PC-9 (cell line): ENCODE data around the gene RABGGTA. TPM values are rescaled to one million over a fixed set of nuclear protein-coding genes. Genes with fewer than 3 reads are reported as not detected.

Experiments
- BruUV-seq: library from RNA; stranded (reverse); fragments of 400-500 nt; replicated peaks from 2 replicates; lab custom pipeline; 2021; lab: Mats Ljungman, UMichigan
- CTCF ChIA-PET: fragments of 300-600 bp; sonication (Branson Sonifier 250); formaldehyde crosslinking; loops from one replicate; lab custom pipeline; 2022; ENCODE audit warnings: antibody characterized with exemption; lab: Charles Lee
- POLR2A ChIA-PET: fragments of 300-600 bp; sonication (Branson Sonifier 250); formaldehyde crosslinking; loops from one replicate; lab custom pipeline; 2022; ENCODE audit warnings: antibody characterized with exemption; ENCODE audit not compliant: unreplicated experiment; lab: Charles Lee
- DNase-seq, 2 experiments: peaks; one replicate each; pipeline versions ENCODE4 v3.0.0 to v3.0.0-alpha.2; 2015 to 2022; ENCODE audit warnings: mixed read lengths in 1 of 2
- H2AFZ ChIP-seq: fragments of 200-600 bp; sonication (generic); 2 replicates; pipeline ENCODE4 v1.8.1; 2017; ENCODE audit warnings: antibody characterized with exemption
- H3F3A ChIP-seq: fragments of 200-600 bp; sonication (generic); 2 replicates; pipeline ENCODE4 v1.8.1; 2017; ENCODE audit warnings: antibody characterized with exemption, mild to moderate bottlenecking, low read depth; ENCODE audit not compliant: insufficient read depth
- H3K27ac ChIP-seq: fragments of 200-600 bp; sonication (generic); 2 replicates; pipeline ENCODE4 v1.6.1; 2016; ENCODE audit warnings: mixed run types
- H3K27me3 ChIP-seq: fragments of 200-600 bp; sonication (generic); 2 replicates; pipeline ENCODE4 v1.6.1; 2016; ENCODE audit warnings: low read depth, mixed run types; ENCODE audit not compliant: insufficient read depth
- H3K36me3 ChIP-seq: fragments of 200-600 bp; sonication (generic); 2 replicates; pipeline ENCODE4 v1.6.1; 2016; ENCODE audit warnings: low read depth, mixed run types
- H3K4me1 ChIP-seq: fragments of 200-600 bp; sonication (generic); replicated peaks from 2 replicates; pipeline ENCODE4 v1.6.1; 2016; ENCODE audit warnings: mixed run types; ENCODE audit not compliant: insufficient read depth
- H3K4me2 ChIP-seq: fragments of 200-600 bp; sonication (generic); 2 replicates; pipeline ENCODE4 v1.6.1; 2017; ENCODE audit warnings: mixed run types
- H3K4me3 ChIP-seq: fragments of 200-600 bp; sonication (generic); 2 replicates; pipeline ENCODE4 v1.6.1; 2016; ENCODE audit warnings: mixed run types
- H3K79me2 ChIP-seq: fragments of 200-600 bp; sonication (generic); 2 replicates; pipeline ENCODE4 v1.6.1; 2017; ENCODE audit warnings: low read depth, mixed run types
- H3K9me2 ChIP-seq: fragments of 200-600 bp; sonication (generic); 2 replicates; pipeline ENCODE4 v1.8.1; 2017; ENCODE audit warnings: mild to moderate bottlenecking; ENCODE audit not compliant: insufficient read depth
- H3K9me3 ChIP-seq: fragments of 200-600 bp; sonication (generic); 2 replicates; pipeline ENCODE4 v1.8.1; 2016; ENCODE audit warnings: low read depth; ENCODE audit not compliant: insufficient read depth
- H4K20me1 ChIP-seq: fragments of 200-600 bp; sonication (generic); 2 replicates; pipeline ENCODE4 v1.8.1; 2017; ENCODE audit not compliant: insufficient read depth
- EZH2 ChIP-seq: fragments of 200-600 bp; sonication (generic); IDR thresholded peaks from 2 replicates; pipeline ENCODE4 v1.8.0; 2017; ENCODE audit warnings: antibody characterized with exemption, low read depth
- intact Hi-C: fragments of 100-400 bp; cut with micrococcal nuclease; formaldehyde crosslinking; loops from one replicate; pipeline ENCODE4 v1.10.0; 2022; ENCODE audit not compliant: unreplicated experiment
- total RNA-seq: library from RNA; stranded (reverse); gene quantifications from 2 replicates; pipeline ENCODE4 v1.2.3, GENCODE V29; 2021
- TF ChIP-seq, protein P1 (sequence below): fragments of 200-600 bp; sonication (generic); conservative IDR thresholded peaks from 2 replicates; pipeline ENCODE4 v1.6.1; 2017; ENCODE audit warnings: mixed run types, antibody characterized with exemption, mild to moderate bottlenecking, moderate library complexity

Gene RABGGTA
- total RNA-seq, 1 experiment from 2014 or later, result 25.2 TPM

DNA sequence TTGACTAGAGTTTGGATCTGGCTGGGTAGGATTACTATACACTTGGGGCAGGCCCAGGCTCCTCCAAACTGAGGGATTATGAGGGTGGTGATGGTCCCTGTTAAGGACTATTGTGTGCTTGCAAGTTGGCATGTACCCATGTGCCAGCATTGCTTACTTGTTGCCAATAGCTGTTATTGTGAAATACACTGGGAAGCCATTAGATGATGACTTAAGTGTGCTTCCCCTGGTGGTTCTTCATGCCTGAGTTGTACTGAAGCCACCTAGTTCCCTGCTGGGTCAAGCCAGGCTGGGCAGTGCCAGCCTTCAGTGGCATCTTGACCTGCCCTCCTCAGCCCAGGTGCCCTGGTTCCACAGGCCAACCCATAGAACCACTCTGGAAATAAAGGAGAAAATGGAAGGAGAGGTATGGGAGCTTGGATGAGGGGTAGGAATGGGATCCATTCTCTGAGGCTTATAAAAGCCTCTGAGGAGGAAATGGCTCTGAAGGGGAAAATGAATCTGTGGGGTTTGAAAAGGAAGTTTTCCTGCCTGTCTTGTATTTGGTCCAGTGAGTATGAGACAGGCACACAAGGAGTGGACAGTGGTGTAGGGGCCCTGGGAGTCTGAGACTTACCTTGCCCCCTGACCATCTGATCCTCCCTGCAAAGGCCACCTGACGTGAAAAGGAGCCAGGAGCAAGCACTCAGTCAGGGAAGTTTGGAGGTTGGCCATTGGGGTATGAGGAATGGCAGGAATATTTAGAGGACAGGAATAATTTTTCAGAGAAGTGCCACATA, 40.6 kb upstream of the RABGGTA start:
- no TSS peak for BruUV-seq
- CTCF ChIA-PET, result no interaction called here

DNA sequence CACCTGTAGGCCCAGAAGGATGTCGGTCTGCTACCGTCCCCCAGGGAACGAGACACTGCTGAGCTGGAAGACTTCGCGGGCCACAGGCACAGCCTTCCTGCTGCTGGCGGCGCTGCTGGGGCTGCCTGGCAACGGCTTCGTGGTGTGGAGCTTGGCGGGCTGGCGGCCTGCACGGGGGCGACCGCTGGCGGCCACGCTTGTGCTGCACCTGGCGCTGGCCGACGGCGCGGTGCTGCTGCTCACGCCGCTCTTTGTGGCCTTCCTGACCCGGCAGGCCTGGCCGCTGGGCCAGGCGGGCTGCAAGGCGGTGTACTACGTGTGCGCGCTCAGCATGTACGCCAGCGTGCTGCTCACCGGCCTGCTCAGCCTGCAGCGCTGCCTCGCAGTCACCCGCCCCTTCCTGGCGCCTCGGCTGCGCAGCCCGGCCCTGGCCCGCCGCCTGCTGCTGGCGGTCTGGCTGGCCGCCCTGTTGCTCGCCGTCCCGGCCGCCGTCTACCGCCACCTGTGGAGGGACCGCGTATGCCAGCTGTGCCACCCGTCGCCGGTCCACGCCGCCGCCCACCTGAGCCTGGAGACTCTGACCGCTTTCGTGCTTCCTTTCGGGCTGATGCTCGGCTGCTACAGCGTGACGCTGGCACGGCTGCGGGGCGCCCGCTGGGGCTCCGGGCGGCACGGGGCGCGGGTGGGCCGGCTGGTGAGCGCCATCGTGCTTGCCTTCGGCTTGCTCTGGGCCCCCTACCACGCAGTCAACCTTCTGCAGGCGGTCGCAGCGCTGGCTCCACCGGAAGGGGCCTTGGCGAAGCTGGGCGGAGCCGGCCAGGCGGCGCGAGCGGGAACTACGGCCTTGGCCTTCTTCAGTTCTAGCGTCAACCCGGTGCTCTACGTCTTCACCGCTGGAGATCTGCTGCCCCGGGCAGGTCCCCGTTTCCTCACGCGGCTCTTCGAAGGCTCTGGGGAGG, 39.5 kb upstream of the RABGGTA start, which contains the start of gene LTB4R:
TSS of gene LTB4R (plus strand) at position 857 of the 959 bp plus-strand sequence. CDS start 4,150 bp downstream, outside the sequence.
- no peak within 1 kb of the TSS for H3K4me2 ChIP-seq
- H3K27me3 ChIP-seq, result no peaks in the 10 kb centered on the region
- H4K20me1 ChIP-seq, result no peaks in the 10 kb centered on the region
- no peaks in the 10 kb centered on the region for H3K9me3 ChIP-seq
- no peaks in the 10 kb centered on the region for H3F3A ChIP-seq
- no peak within 1 kb of the TSS for H3K4me3 ChIP-seq
- H3K36me3 ChIP-seq, result no peaks in the 10 kb centered on the region
- no TSS peak for BruUV-seq
- intact Hi-C loops, result no loop called here
- H3K79me2 ChIP-seq, result no peaks in the 10 kb centered on the region
- TF ChIP-seq, protein P1, sequence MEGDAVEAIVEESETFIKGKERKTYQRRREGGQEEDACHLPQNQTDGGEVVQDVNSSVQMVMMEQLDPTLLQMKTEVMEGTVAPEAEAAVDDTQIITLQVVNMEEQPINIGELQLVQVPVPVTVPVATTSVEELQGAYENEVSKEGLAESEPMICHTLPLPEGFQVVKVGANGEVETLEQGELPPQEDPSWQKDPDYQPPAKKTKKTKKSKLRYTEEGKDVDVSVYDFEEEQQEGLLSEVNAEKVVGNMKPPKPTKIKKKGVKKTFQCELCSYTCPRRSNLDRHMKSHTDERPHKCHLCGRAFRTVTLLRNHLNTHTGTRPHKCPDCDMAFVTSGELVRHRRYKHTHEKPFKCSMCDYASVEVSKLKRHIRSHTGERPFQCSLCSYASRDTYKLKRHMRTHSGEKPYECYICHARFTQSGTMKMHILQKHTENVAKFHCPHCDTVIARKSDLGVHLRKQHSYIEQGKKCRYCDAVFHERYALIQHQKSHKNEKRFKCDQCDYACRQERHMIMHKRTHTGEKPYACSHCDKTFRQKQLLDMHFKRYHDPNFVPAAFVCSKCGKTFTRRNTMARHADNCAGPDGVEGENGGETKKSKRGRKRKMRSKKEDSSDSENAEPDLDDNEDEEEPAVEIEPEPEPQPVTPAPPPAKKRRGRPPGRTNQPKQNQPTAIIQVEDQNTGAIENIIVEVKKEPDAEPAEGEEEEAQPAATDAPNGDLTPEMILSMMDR, result no peak
- no peak for TF ChIP-seq EZH2
- no peaks in the 10 kb centered on the region for H3K4me1 ChIP-seq
- POLR2A ChIA-PET, result no interaction called here
- H3K27ac ChIP-seq, result no peak within 1 kb of the TSS
- DNase-seq, result no peak
- H3K9me2 ChIP-seq, result no peaks in the 10 kb centered on the region
- CTCF ChIA-PET, result no interaction called here
- no peak within 1 kb of the TSS for H2AFZ ChIP-seq

More for the DNA sequence above, 40.6 kb upstream of the RABGGTA start:
- H3K4me2 ChIP-seq, result no peak overlapping the region
- DNase-seq, result no peak
- no peaks in the 10 kb centered on the region for H4K20me1 ChIP-seq
- H2AFZ ChIP-seq, result no peak overlapping the region
- no peaks in the 10 kb centered on the region for H3K36me3 ChIP-seq
- no peaks in the 10 kb centered on the region for H3K27me3 ChIP-seq
- no peaks in the 10 kb centered on the region; the same call in 1 of the 2 replicates for H3F3A ChIP-seq
- POLR2A ChIA-PET, result no interaction called here
- no peaks in the 10 kb centered on the region for H3K4me1 ChIP-seq
- no peak overlapping the region for H3K27ac ChIP-seq
- no peaks in the 10 kb centered on the region for H3K79me2 ChIP-seq
- TF ChIP-seq, protein P1, result no peak
- TF ChIP-seq EZH2, result no peak
- H3K9me3 ChIP-seq, result no peaks in the 10 kb centered on the region
- intact Hi-C loops, result no loop called here
- no peaks in the 10 kb centered on the region for H3K9me2 ChIP-seq
- H3K4me3 ChIP-seq, result no peak overlapping the region

DNA sequence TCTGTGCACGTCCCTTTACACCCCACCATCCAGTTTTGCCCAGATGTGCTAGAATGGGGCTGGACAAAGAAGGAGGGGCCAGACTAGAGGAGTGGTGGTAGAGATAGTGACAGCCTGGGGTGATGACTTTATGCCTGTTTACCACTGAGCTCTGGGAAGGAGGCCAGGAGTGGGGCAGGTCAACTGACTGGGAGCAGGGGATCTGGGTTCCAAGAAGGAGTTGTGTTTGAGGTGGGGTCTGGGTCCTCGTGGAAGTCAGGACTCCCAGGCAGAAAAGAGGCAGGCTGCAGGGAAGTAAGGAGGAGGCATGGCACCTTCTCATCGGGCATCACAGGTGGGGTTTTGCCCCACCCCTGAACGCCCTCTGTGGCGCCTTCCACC, 38.9 kb upstream of the RABGGTA start:
- Histone ChIP-seq H4K20me1 (no peaks in the 10 kb centered on the region), H3K27ac (no peak overlapping the region), H3K4me3 (no peak overlapping the region), H2AFZ (no peak overlapping the region), H3K4me2 (no peak overlapping the region), H3F3A (no peaks in the 10 kb centered on the region), H3K79me2 (no peaks in the 10 kb centered on the region), H3K9me3 (no peaks in the 10 kb centered on the region), H3K27me3 (no peaks in the 10 kb centered on the region), H3K36me3 (no peaks in the 10 kb centered on the region), H3K4me1 (no peaks in the 10 kb centered on the region), H3K9me2 (no peaks in the 10 kb centered on the region)
- TF ChIP-seq, protein P1, result no peak
- no peak for TF ChIP-seq EZH2
- DNase-seq, result no peak
- CTCF ChIA-PET, result no interaction called here
- BruUV-seq, result no TSS peak
- intact Hi-C loops, result no loop called here
- POLR2A ChIA-PET, result no interaction called here
